IPS-NIHi7 (cell line): ENCODE data around the gene TIFAB.
A peak's percentile ranks its signal among the peaks of the same experiment; 100 is the strongest.
"Not testable (repeated sequence)": the region's sequence is repeated elsewhere in the genome, so short reads cannot be mapped to it uniquely, and the experiment has no call there.

Source experiments
- DNase-seq: peaks from one replicate; pipeline ENCODE4 v3.0.0; 2012; ENCODE audit warnings: mixed read lengths; ENCODE audit errors: extremely low spot score

The TIFAB gene

GRCh38 chr5:135452321-135453030, at the start of gene TIFAB:
TSS of gene TIFAB (minus strand) at chr5:135452351. CDS start at chr5:135449939, 2,412 bp downstream.
- DNase-seq = no peak

- no peak for DNase-seq
Observed at GRCh38 chr5:135498637-135498995, 46.5 kb upstream of the TIFAB start.

GRCh38 chr5:135497971-135498636, 46.0 kb upstream of the TIFAB start:
- no peak for DNase-seq

GRCh38 chr5:135495531-135495930, 43.4 kb upstream of the TIFAB start:
- DNase-seq = not testable (repeated sequence)

- no peak for DNase-seq
Observed at GRCh38 chr5:135494196-135494595, 42.0 kb upstream of the TIFAB start.

DNA sequence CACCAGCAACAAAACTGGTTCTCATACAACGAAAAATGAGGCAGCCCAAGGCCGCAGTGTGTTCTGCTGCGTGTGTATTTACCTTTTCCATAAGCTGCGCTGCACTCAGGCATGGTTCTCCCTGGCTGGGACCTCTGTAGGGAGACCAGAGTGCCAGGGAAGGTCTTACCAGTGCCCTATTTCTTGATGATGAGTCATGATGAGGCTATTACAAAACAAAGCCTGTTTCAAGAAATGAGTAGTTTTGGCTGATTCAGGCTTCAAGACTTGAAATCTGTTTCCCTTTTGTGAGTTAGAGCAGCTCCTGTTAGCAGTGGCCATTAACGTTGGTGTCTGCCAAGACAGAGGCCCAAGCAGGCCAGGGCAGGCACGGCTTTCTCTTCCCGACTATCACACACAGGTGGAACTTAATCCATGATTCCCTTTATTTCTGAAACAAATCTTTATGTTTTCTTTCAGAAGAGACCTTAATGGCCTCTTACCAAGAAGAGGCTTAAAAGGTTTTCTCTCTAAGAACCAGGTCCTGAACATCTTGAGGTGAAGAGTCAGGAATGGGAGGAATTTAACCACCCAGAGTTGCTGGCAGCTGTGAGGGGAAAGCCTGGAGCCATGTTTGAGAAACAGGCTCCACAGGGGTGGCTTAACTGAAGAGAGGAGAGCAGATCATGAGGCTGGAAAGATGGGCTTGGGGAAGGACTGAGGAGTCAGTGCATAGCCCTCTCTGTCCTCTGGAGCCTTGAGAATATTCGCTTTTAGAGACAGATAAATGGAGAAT, 41.4 kb upstream of the TIFAB start:
- no peak for DNase-seq

DNA sequence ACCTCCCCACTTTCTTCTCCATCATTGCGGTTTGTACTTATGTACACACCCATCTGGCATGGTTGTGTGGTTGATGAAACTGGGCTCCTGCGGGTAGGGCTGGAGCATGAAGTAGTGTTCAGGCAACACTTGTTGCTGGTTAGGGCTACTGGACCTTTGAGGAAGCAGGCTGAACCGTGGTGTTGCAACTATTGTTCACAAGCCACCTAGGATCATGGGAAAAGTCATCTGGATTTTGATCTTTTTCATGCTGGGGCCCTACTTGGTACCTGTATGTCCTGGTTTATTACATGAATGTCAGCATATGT, 40.1 kb upstream of the TIFAB start:
- no peak for DNase-seq

DNA sequence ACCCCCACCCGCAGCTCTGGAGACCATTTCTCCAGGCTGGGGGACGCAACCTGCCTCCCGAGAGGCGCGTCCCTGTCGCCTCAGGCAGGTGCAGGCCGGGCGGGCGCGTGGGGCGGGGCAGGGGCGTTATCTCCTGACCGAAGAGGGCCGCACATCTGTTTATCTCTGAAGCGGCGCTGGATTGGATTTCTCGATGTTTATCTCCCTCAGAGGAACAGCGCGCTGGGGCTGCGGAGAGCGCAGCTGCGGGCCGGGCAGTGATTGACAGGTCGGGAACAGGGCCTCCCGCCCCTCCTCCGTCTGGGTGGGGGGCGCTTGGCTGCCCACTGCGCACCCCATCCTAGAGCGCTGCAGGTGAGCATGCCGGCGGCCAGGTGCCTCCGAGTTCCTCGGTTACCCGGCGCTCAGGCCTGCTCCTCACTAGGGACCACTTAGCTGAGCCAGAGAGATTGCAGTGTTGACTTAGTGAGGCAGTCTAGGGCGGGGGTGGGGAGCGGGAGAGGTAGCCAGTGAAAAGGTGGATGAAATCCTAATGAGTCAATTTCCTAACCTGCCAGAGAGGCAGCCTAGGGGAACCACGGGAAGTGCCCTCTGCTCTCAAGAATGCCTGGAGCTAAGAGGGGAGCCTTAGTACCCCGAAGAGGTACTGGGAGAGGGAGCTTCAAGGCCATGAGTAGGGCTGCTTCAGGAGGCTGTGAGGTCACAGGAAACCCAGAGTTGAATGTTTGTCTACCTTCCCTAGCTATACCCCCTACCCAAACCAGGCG, 39.6 kb upstream of the TIFAB start:
- DNase-seq = peak; percentile 63

GRCh38 chr5:135491038-135491551, 38.9 kb upstream of the TIFAB start:
- no peak for DNase-seq

GRCh38 chr5:135490245-135491037, 38.3 kb upstream of the TIFAB start:
- peak; percentile 46 for DNase-seq

GRCh38 chr5:135489466-135490244, 37.5 kb upstream of the TIFAB start:
- peak; percentile 27 for DNase-seq

GRCh38 chr5:135488727-135489465, 36.7 kb upstream of the TIFAB start:
- DNase-seq = peak; percentile 90

- peak; percentile 19 for DNase-seq
Observed at GRCh38 chr5:135487839-135488514, 35.8 kb upstream of the TIFAB start.

- no peak for DNase-seq
Observed at GRCh38 chr5:135487037-135487395, 34.9 kb upstream of the TIFAB start.

- no peak for DNase-seq
Observed at GRCh38 chr5:135486131-135487036, 34.2 kb upstream of the TIFAB start.

- no peak for DNase-seq
Observed at GRCh38 chr5:135484674-135485086, 32.5 kb upstream of the TIFAB start.

DNA sequence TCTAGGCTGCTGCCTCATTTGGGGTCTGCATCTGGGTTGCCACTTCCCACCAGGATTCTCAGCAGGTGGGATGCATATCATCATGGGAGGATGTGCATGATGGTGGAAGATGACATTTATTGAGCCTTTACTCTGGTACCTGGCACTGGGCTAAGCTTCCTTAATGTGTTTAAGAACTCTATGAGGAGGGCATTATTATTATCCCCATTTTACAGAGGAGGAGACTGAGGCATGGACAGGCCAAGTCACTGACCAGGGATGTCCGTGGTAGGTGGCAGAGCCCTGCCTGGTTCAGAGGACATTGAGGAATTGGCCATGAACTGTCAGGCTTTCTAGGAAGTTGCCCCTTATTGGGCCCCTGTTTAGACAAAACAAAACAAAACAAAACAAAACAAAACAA, 31.1 kb upstream of the TIFAB start:
- DNase-seq = no peak

DNA sequence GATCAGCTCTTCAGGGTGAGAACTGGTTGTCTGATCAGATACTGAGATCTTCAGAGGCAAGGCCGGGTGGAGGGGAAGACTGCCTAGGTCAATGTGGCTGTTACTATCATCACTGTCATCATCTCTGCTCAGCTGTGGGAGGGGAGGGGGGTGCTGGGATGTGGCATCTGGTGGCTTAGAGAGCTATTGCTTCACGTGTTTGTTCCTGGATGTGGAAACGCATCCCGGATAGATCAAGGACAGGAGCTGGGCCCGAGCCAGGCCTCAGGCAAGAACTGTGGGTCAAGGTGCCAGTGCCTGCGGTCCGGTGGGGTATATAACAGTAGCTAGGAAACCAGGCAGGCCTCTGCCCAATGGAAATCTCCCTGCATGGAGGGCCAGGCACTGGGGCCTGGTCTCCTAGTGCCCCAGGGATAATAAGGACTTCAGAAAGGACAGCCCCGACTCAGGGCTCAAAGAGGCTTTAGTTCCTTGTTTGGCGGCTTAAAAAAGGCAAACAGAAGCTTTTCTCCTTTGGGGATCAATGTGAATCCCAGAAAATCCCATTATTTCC, 30.3 kb upstream of the TIFAB start:
- no peak for DNase-seq
